ENCODE results near the gene KCNK2.

Gene KCNK2

GRCh38 chr1:215082532-215083382 lies at the start of gene KCNK2:
KCNK2 (plus strand) TSS chr1:215082737; CDS start chr1:215083386, 649 bp downstream.
- no peak for DNase-seq

GRCh38 chr1:215032911-215033526 lies 49.5 kb upstream of the KCNK2 start:
- no peak for DNase-seq

GRCh38 chr1:215040190-215040589 lies 42.3 kb upstream of the KCNK2 start:
- no peak for DNase-seq

GRCh38 chr1:215043401-215043800 lies 39.1 kb upstream of the KCNK2 start:
- no peak for DNase-seq

GRCh38 chr1:215044151-215044550 lies 38.4 kb upstream of the KCNK2 start:
- DNase-seq = no peak

- DNase-seq = no peak
These were observed 36.7 kb upstream of the KCNK2 start for GRCh38 chr1:215045698-215046308.

GRCh38 chr1:215052256-215053015 lies 30.1 kb upstream of the KCNK2 start:
- DNase-seq = no peak

- DNase-seq = no peak
These were observed 28.3 kb upstream of the KCNK2 start for GRCh38 chr1:215054266-215054665.

- DNase-seq = no peak
These were observed 27.1 kb upstream of the KCNK2 start for GRCh38 chr1:215055281-215055935.

GRCh38 chr1:215056584-215056983 lies 26.0 kb upstream of the KCNK2 start:
- DNase-seq = no peak

- DNase-seq = no peak
These were observed 22.6 kb upstream of the KCNK2 start for GRCh38 chr1:215059947-215060346.

- DNase-seq = no peak
These were observed 18.2 kb upstream of the KCNK2 start for GRCh38 chr1:215064327-215064726.

- no peak for DNase-seq
These were observed 11.5 kb upstream of the KCNK2 start for GRCh38 chr1:215071078-215071477.

- no peak for DNase-seq
These were observed 6.2 kb upstream of the KCNK2 start for GRCh38 chr1:215076322-215076721.

GRCh38 chr1:215079456-215079855 lies 3.1 kb upstream of the KCNK2 start:
- no peak for DNase-seq

- DNase-seq = no peak
These were observed 641 bp upstream of the KCNK2 start for GRCh38 chr1:215081661-215082531.

GRCh38 chr1:215083383-215083961 lies 935 bp downstream of the KCNK2 start:
- DNase-seq = no peak

- DNase-seq = no peak
These were observed 2.1 kb downstream of the KCNK2 start for GRCh38 chr1:215084621-215085020.

- no peak for DNase-seq
These were observed 5.1 kb downstream of the KCNK2 start for GRCh38 chr1:215087603-215088002.

- no peak for DNase-seq
These were observed 11.8 kb downstream of the KCNK2 start for GRCh38 chr1:215094381-215094780.

- DNase-seq = no peak
These were observed 13.0 kb downstream of the KCNK2 start for GRCh38 chr1:215095524-215095923.
